MM.1S (cell line): Measurements from ENCODE around the gene CCDC81.

ENCODE experiments used
- DNase-seq: peaks from one replicate; pipeline ENCODE4 v3.0.0-alpha.2; 2015
- H2AFZ ChIP-seq: fragments of 300-600 bp; sonication (generic); 2 replicates; pipeline ENCODE4 v1.6.0; 2016; ENCODE audit warnings: antibody characterized with exemption, low read length
- H3F3A ChIP-seq: fragments of 300-600 bp; sonication (generic); 2 replicates; pipeline ENCODE4 v1.6.1; 2016; ENCODE audit warnings: mild to moderate bottlenecking, antibody characterized with exemption, low read length, moderate library complexity, mixed read lengths; ENCODE audit not compliant: insufficient read depth
- H3K27ac ChIP-seq: fragments of 300-600 bp; sonication (generic); 2 replicates; pipeline ENCODE4 v1.5.1; 2016; ENCODE audit warnings: mild to moderate bottlenecking, low read length
- H3K27me3 ChIP-seq: fragments of 300-600 bp; sonication (generic); replicated peaks from 2 replicates; pipeline ENCODE4 v1.6.0; 2016; ENCODE audit warnings: low read length; ENCODE audit not compliant: insufficient read depth
- H3K36me3 ChIP-seq: fragments of 300-600 bp; sonication (generic); replicated peaks from 2 replicates; pipeline ENCODE4 v1.6.1; 2016; ENCODE audit warnings: mild to moderate bottlenecking, low read length, mixed read lengths; ENCODE audit not compliant: insufficient read depth
- H3K4me1 ChIP-seq: fragments of 300-600 bp; sonication (generic); 2 replicates; pipeline ENCODE4 v1.6.1; 2016; ENCODE audit warnings: low read length, mixed read lengths
- H3K4me2 ChIP-seq: fragments of 300-600 bp; sonication (generic); 2 replicates; pipeline ENCODE4 v1.6.0; 2016; ENCODE audit warnings: low read depth, low read length
- H3K4me3 ChIP-seq: fragments of 300-600 bp; sonication (generic); 2 replicates; pipeline ENCODE4 v1.5.1; 2016; ENCODE audit warnings: low read length, mixed read lengths
- H3K79me2 ChIP-seq: fragments of 300-600 bp; sonication (generic); 2 replicates; pipeline ENCODE4 v1.6.1; 2016; ENCODE audit warnings: mixed run types, low read length, mixed read lengths
- H3K9ac ChIP-seq: fragments of 300-600 bp; sonication (generic); 2 replicates; pipeline ENCODE4 v1.6.1; 2016; ENCODE audit warnings: low read length, mixed read lengths
- H3K9me2 ChIP-seq: fragments of 300-600 bp; sonication (generic); replicated peaks from 2 replicates; pipeline ENCODE4 v1.6.1; 2016; ENCODE audit warnings: mild to moderate bottlenecking, low read length, mixed read lengths; ENCODE audit not compliant: insufficient read depth
- H3K9me3 ChIP-seq: fragments of 300-600 bp; sonication (generic); replicated peaks from 2 replicates; pipeline ENCODE4 v1.6.1; 2016; ENCODE audit warnings: mild to moderate bottlenecking, low read length, mixed read lengths; ENCODE audit not compliant: insufficient read depth
- H4K20me1 ChIP-seq: fragments of 300-600 bp; sonication (generic); 2 replicates; pipeline ENCODE4 v1.6.1; 2016; ENCODE audit warnings: mild to moderate bottlenecking, low read length, moderate library complexity, mixed read lengths; ENCODE audit not compliant: insufficient read depth
- EZH2 ChIP-seq: fragments of 300-600 bp; sonication (generic); optimal IDR thresholded peaks from 2 replicates; pipeline ENCODE3; 2017; ENCODE audit warnings: low read depth, mild to moderate bottlenecking, antibody characterized with exemption, low read length, mixed read lengths
- EZH2phosphoT487 ChIP-seq: fragments of 300-600 bp; sonication (generic); IDR thresholded peaks from 2 replicates; pipeline ENCODE4 v1.6.1; 2018; ENCODE audit warnings: antibody characterized with exemption, low read length
- TF ChIP-seq, protein P1 (sequence below): fragments of 300-600 bp; sonication (generic); IDR thresholded peaks from 2 replicates; pipeline ENCODE4 v1.5.1; 2016; ENCODE audit warnings: antibody characterized with exemption, low read length, mixed read lengths

CCDC81 gene

DNA sequence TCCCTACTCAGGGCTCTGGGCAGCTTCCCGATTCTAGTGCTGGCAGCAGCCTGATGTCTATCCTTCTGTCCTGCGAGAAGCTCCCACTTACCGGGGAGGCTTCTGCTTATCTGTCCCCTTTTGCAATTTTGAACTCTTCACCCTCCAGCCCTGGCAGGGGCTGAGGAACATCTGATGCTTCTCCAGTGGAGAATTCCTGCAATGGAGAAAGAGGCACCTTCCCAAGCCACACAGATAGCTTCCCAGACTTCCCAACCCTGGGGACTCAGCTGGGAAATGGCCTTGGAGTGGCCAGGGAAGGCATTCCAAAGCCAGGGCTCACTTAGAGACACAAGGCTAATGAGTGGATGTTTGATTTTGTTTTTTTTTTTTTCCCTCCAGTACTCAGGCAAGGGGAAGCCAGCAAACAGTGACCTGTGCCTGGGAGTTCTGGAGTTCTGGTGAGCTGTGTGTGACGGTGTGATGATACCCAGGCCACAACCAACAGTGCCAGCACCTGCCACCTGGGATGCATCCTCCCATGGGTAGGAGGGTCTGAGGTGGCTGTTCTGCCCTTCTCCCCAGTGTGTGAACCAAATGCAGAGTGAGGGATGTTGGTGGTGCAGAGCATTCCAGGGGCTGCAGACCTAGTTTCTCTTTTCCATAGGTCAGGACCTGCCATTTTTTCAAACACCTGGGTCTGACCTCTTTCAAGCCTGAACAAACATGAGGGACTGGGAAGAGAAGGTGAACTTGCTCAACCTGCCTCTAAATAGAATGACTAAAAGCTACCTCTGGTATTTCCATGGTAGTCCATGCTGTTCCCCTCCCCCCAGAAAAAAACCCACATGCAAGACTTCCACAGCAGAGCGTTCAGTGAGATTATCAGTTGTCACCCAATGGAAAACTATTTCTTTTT, 95.1 kb downstream of the CCDC81 start:
- H3F3A ChIP-seq, result no peaks in the 10 kb centered on the region
- H3K4me2 ChIP-seq, result no peak overlapping the region
- H3K4me1 ChIP-seq, result no peaks in the 10 kb centered on the region
- H3K9me3 ChIP-seq, result no peaks in the 10 kb centered on the region
- H3K27ac ChIP-seq, result no peak overlapping the region
- no peak overlapping the region for H3K9ac ChIP-seq
- no peaks in the 10 kb centered on the region for H3K79me2 ChIP-seq
- H4K20me1 ChIP-seq, result no peaks in the 10 kb centered on the region
- H3K27me3 ChIP-seq, result no peaks in the 10 kb centered on the region
- H2AFZ ChIP-seq, result no peak overlapping the region
- H3K9me2 ChIP-seq, result no peaks in the 10 kb centered on the region
- H3K36me3 ChIP-seq, result no peaks in the 10 kb centered on the region
- H3K4me3 ChIP-seq, result no peak overlapping the region
- TF ChIP-seq EZH2, result no peak
- TF ChIP-seq, protein P1, sequence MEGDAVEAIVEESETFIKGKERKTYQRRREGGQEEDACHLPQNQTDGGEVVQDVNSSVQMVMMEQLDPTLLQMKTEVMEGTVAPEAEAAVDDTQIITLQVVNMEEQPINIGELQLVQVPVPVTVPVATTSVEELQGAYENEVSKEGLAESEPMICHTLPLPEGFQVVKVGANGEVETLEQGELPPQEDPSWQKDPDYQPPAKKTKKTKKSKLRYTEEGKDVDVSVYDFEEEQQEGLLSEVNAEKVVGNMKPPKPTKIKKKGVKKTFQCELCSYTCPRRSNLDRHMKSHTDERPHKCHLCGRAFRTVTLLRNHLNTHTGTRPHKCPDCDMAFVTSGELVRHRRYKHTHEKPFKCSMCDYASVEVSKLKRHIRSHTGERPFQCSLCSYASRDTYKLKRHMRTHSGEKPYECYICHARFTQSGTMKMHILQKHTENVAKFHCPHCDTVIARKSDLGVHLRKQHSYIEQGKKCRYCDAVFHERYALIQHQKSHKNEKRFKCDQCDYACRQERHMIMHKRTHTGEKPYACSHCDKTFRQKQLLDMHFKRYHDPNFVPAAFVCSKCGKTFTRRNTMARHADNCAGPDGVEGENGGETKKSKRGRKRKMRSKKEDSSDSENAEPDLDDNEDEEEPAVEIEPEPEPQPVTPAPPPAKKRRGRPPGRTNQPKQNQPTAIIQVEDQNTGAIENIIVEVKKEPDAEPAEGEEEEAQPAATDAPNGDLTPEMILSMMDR, result no peak
- TF ChIP-seq EZH2phosphoT487, result no peak
- DNase-seq, result no peak
